ENCODE results near the gene POLR3C.

Gene POLR3C

DNA sequence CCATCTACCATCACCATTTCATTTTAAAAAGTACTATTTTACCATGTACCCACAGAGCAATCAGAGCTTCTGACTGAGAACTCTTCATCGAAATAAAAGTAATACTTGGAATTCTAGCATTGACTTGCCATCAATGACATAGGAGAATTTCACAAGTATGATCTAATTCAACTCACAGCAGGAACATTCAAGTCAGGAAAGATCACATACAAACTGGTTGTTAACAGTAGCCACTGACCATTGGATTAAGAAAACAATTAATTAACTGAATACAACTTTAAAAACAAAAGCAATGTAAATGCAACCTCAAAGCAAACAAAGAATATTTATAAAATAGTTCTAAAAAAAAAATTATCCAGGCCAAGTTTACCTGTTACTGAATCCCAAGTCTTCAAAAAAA is 18.9 kb upstream of the POLR3C start:
- TF ChIP-seq POLR2AphosphoS5 (IDR thresholded peaks at IDR 0.05; ENCODE audit: low read depth, low read length) (no peak), SIN3A (IDR thresholded peaks at IDR 0.05; ENCODE audit: borderline replicate concordance, insufficient read depth, low read length) (no peak), TAF1 (IDR thresholded peaks at IDR 0.05; ENCODE audit: borderline replicate concordance, insufficient read depth, low read length) (no peak), FOXP2 (optimal IDR thresholded peaks at IDR 0.05; ENCODE audit: borderline replicate concordance, extremely low read depth, extremely low read length, insufficient read depth) (no peak)
- TF ChIP-seq, protein P1, sequence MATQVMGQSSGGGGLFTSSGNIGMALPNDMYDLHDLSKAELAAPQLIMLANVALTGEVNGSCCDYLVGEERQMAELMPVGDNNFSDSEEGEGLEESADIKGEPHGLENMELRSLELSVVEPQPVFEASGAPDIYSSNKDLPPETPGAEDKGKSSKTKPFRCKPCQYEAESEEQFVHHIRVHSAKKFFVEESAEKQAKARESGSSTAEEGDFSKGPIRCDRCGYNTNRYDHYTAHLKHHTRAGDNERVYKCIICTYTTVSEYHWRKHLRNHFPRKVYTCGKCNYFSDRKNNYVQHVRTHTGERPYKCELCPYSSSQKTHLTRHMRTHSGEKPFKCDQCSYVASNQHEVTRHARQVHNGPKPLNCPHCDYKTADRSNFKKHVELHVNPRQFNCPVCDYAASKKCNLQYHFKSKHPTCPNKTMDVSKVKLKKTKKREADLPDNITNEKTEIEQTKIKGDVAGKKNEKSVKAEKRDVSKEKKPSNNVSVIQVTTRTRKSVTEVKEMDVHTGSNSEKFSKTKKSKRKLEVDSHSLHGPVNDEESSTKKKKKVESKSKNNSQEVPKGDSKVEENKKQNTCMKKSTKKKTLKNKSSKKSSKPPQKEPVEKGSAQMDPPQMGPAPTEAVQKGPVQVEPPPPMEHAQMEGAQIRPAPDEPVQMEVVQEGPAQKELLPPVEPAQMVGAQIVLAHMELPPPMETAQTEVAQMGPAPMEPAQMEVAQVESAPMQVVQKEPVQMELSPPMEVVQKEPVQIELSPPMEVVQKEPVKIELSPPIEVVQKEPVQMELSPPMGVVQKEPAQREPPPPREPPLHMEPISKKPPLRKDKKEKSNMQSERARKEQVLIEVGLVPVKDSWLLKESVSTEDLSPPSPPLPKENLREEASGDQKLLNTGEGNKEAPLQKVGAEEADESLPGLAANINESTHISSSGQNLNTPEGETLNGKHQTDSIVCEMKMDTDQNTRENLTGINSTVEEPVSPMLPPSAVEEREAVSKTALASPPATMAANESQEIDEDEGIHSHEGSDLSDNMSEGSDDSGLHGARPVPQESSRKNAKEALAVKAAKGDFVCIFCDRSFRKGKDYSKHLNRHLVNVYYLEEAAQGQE (IDR thresholded peaks at IDR 0.05; ENCODE audit: insufficient read depth in 1 of 2, low read depth in 2 of 2, low read length in 2 of 2): no peak

DNA sequence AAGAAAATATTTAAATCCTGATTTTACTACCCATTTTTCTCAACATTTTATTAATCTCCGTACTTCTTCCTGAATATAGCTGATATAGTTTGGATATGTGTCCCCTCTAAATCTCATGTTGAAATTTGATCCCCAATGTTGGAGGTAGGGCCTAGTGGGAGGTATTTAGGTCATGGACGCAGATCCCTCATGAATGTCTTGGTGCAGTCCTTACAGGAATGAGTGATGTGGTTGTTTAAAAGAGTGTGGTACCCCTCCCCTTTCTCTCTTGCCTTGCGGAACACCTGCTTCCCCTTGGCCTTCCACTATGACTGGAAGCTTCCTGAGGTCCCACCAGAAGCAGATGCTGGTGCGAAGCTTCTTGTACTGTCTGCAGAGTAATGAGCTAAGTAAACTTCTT is 17.6 kb upstream of the POLR3C start:
- TF ChIP-seq, protein P1 (IDR thresholded peaks at IDR 0.05; ENCODE audit: insufficient read depth in 1 of 2, low read depth in 2 of 2, low read length in 2 of 2): no peak

DNA sequence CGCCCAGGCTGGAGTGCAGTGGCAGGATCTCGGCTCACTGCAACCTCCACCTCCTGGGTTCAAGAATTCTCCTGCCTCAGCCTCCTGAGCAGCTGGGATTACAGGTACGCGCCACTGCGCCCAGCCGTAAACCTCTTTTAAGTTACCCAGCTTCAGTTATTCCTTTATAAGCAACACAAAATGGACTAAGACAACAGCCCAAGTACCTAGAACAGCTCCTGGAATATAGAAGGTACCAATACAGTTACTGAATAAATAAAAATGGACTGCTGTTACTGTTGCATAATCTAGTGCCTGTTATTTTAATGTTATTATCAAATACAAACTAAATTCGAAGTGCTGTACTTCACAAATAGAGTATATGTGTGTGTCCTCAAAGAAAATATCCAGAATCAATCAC is 17.2 kb upstream of the POLR3C start:
- no peak for TF ChIP-seq TAF1 (IDR thresholded peaks at IDR 0.05; ENCODE audit: borderline replicate concordance, insufficient read depth, low read length)
- TF ChIP-seq, protein P1 (IDR thresholded peaks at IDR 0.05; ENCODE audit: insufficient read depth in 1 of 2, low read depth in 2 of 2, low read length in 2 of 2): no peak
- no peak for TF ChIP-seq SIN3A (IDR thresholded peaks at IDR 0.05; ENCODE audit: borderline replicate concordance, insufficient read depth, low read length)
- no peak for TF ChIP-seq POLR2AphosphoS5 (IDR thresholded peaks at IDR 0.05; ENCODE audit: low read depth, low read length)
- TF ChIP-seq FOXP2 (optimal IDR thresholded peaks at IDR 0.05; ENCODE audit: borderline replicate concordance, extremely low read depth, extremely low read length, insufficient read depth): no peak

DNA sequence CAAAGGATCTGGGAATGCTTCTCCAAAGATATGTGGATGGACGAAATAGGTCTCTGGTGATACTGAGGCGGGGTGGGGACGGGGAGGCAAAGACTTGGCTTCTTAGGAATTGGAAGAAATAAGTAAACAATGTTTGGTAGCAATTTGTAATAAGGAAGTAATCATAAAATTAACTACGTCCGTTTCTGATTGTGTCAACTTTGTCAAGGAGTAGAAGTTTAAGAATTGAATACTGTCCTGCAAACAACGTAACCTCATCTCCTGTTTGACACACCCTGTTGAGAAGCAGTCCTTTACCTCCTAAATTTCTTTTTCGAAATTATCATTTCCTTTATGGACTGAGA is 471 bp downstream of the POLR3C start:
- TF ChIP-seq, protein P1 (IDR thresholded peaks at IDR 0.05; ENCODE audit: insufficient read depth in 1 of 2, low read depth in 2 of 2, low read length in 2 of 2): no peak
- TF ChIP-seq POLR2AphosphoS5 (IDR thresholded peaks at IDR 0.05; ENCODE audit: low read depth, low read length): no peak
- TF ChIP-seq FOXP2 (optimal IDR thresholded peaks at IDR 0.05; ENCODE audit: borderline replicate concordance, extremely low read depth, extremely low read length, insufficient read depth): no peak
- no peak for TF ChIP-seq TAF1 (IDR thresholded peaks at IDR 0.05; ENCODE audit: borderline replicate concordance, insufficient read depth, low read length)
- TF ChIP-seq SIN3A (IDR thresholded peaks at IDR 0.05; ENCODE audit: borderline replicate concordance, insufficient read depth, low read length): no peak

DNA sequence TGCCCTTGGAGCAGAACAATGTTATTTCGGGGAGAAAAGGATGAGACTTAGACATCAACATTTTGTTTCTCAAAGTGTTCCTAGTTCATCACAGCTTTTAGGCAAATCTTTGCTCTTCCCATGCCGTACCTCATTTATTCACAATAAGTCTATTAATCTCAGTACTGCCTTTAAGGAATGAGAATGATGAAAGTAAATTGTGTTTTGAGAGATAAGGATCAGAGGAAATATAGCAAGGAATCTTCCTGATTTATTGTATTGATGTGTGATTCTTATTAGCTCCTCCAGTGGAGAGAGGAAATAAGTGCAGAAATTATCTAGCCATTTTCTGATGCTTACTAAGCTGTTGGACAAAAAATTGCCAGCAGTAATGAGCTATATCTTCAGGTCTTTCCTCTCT is 2.0 kb downstream of the POLR3C start:
- TF ChIP-seq TAF1 (IDR thresholded peaks at IDR 0.05; ENCODE audit: borderline replicate concordance, insufficient read depth, low read length): no peak
- TF ChIP-seq SIN3A (IDR thresholded peaks at IDR 0.05; ENCODE audit: borderline replicate concordance, insufficient read depth, low read length): no peak
- TF ChIP-seq POLR2AphosphoS5 (IDR thresholded peaks at IDR 0.05; ENCODE audit: low read depth, low read length): no peak
- TF ChIP-seq FOXP2 (optimal IDR thresholded peaks at IDR 0.05; ENCODE audit: borderline replicate concordance, extremely low read depth, extremely low read length, insufficient read depth): no peak
- TF ChIP-seq, protein P1 (IDR thresholded peaks at IDR 0.05; ENCODE audit: insufficient read depth in 1 of 2, low read depth in 2 of 2, low read length in 2 of 2): no peak
